ENCODE measurements around the gene CCNO. TPM values are rescaled to one million over a fixed set of nuclear protein-coding genes. Genes with fewer than 3 reads are reported as not detected.
A peak's percentile ranks its signal among the peaks of the same experiment; 100 is the strongest.

The CCNO gene
- total RNA-seq, 2 donors from 2014 or later: 5.1 to 9.7 TPM

GRCh38 chr5:55222985-55223811, 10.2 kb downstream of the CCNO start:
- Histone ChIP-seq H3K36me3 (ENCODE audit: control insufficient read depth, insufficient read depth, low read length) (no peaks in the 10 kb centered on the region), H3K4me1 (ENCODE audit: control insufficient read depth, insufficient read depth, low read length) (peaks cover 7% of the 10 kb centered on the region), H3K9ac (ENCODE audit: extremely low read depth, low read length, poor library complexity, severe bottlenecking) (no peak overlapping the region), H3K9me3 (ENCODE audit: control insufficient read depth, low read length) (no peaks in the 10 kb centered on the region), H3K27ac (ENCODE audit: low read depth, low read length) (no peak overlapping the region), H3K4me3 (ENCODE audit: low read length) (peak overlapping the region; percentile 64), H3K27me3 (ENCODE audit: control insufficient read depth, insufficient read depth, low read length, poor library complexity, severe bottlenecking) (peaks cover 100% of the 10 kb centered on the region)
- peaks cover 11% of the 10 kb centered on the region for H3K4me1 Mint-ChIP-seq
- 5 to 7% methylated on average over 22 to 61 of the region's 61 CpGs for WGBS, 2 experiments (ENCODE audit: insufficient coverage in 1 of 2, insufficient read length in 1 of 2)
- peak overlapping the region; percentile 45 for H3K4me3 Mint-ChIP-seq
- peak; percentile 83 for DNase-seq
- no peaks in the 10 kb centered on the region for H3K9me3 Mint-ChIP-seq
- no peak for TF ChIP-seq CTCF (conservative IDR thresholded peaks at IDR 0.05)
- H3K36me3 Mint-ChIP-seq (ENCODE audit: low read depth): peaks cover 3% of the 10 kb centered on the region
- no peak overlapping the region for H3K27ac Mint-ChIP-seq
- peaks cover 89% of the 10 kb centered on the region for H3K27me3 Mint-ChIP-seq (ENCODE audit: insufficient read depth)

- H3K9ac ChIP-seq (ENCODE audit: extremely low read depth, low read length, poor library complexity, severe bottlenecking): no peak overlapping the region
- peaks cover 99% of the 10 kb centered on the region for H3K27me3 ChIP-seq (ENCODE audit: control insufficient read depth, insufficient read depth, low read length, poor library complexity, severe bottlenecking)
- H3K27ac ChIP-seq (ENCODE audit: low read depth, low read length): no peak overlapping the region
- Mint-ChIP-seq H3K27me3 (ENCODE audit: insufficient read depth) (peaks cover 86% of the 10 kb centered on the region), H3K9me3 (no peaks in the 10 kb centered on the region), H3K4me1 (peaks cover 7% of the 10 kb centered on the region), H3K4me3 (peak overlapping the region; percentile 45), H3K36me3 (ENCODE audit: low read depth) (peaks cover 3% of the 10 kb centered on the region), H3K27ac (no peak overlapping the region)
- no peaks in the 10 kb centered on the region for H3K36me3 ChIP-seq (ENCODE audit: control insufficient read depth, insufficient read depth, low read length)
- TF ChIP-seq CTCF (conservative IDR thresholded peaks at IDR 0.05): no peak
- peak; percentile 56 for DNase-seq
- WGBS, 2 experiments (ENCODE audit: insufficient coverage in 1 of 2, insufficient read length in 1 of 2): 21 to 26% methylated on average over 24 to 30 of the region's 30 CpGs
- peak overlapping the region; percentile 64 for H3K4me3 ChIP-seq (ENCODE audit: low read length)
- H3K4me1 ChIP-seq (ENCODE audit: control insufficient read depth, insufficient read depth, low read length): peaks cover 2% of the 10 kb centered on the region
- H3K9me3 ChIP-seq (ENCODE audit: control insufficient read depth, low read length): no peaks in the 10 kb centered on the region
These were observed 11.1 kb downstream of the CCNO start for GRCh38 chr5:55222092-55222984.

- Mint-ChIP-seq H3K36me3 (ENCODE audit: low read depth) (peaks cover 3% of the 10 kb centered on the region), H3K9me3 (no peaks in the 10 kb centered on the region), H3K27ac (peak overlapping the region; percentile 85), H3K4me3 (peak overlapping the region; percentile 76), H3K27me3 (ENCODE audit: insufficient read depth) (peaks cover 75% of the 10 kb centered on the region), H3K4me1 (peaks cover 7% of the 10 kb centered on the region)
- peaks cover 89% of the 10 kb centered on the region for H3K27me3 ChIP-seq (ENCODE audit: control insufficient read depth, insufficient read depth, low read length, poor library complexity, severe bottlenecking)
- no peaks in the 10 kb centered on the region for H3K36me3 ChIP-seq (ENCODE audit: control insufficient read depth, insufficient read depth, low read length)
- peak; percentile 76 for TF ChIP-seq CTCF (conservative IDR thresholded peaks at IDR 0.05)
- no peaks in the 10 kb centered on the region for H3K9me3 ChIP-seq (ENCODE audit: control insufficient read depth, low read length)
- H3K27ac ChIP-seq (ENCODE audit: low read depth, low read length): no peak overlapping the region
- no peaks in the 10 kb centered on the region for H3K4me1 ChIP-seq (ENCODE audit: control insufficient read depth, insufficient read depth, low read length)
- peak overlapping the region; percentile 76 for H3K4me3 ChIP-seq (ENCODE audit: low read length)
- WGBS, 2 experiments (ENCODE audit: insufficient coverage in 1 of 2, insufficient read length in 1 of 2): 2% methylated on average over 41 to 62 of the region's 62 CpGs
- peak overlapping the region; percentile 14 for H3K9ac ChIP-seq (ENCODE audit: extremely low read depth, low read length, poor library complexity, severe bottlenecking)
- peak; percentile 91 for DNase-seq
These were observed 12.8 kb downstream of the CCNO start for GRCh38 chr5:55220433-55221185.
